ENCODE results near the gene PDZD4.

GRCh38 chrX:153827903-153828302 is 2.4 kb downstream of the PDZD4 start:
- no peak for TF ChIP-seq CTCF (IDR thresholded peaks at IDR 0.05)
- no peak for TF ChIP-seq POLR2A (IDR thresholded peaks at IDR 0.05)
- no peak for TF ChIP-seq POLR2AphosphoS5 (IDR thresholded peaks at IDR 0.05)
